ENCODE measurements around the gene KCNJ9. TPM values are rescaled to one million over a fixed set of nuclear protein-coding genes. Genes with fewer than 3 reads are reported as not detected.

The KCNJ9 gene
- total and polyA plus RNA-seq, 10 of the 15 experiments (the other 5 are each of a cell fraction or from before 2014, with no cell fraction given), result 0.12 TPM; not detected in 9

DNA sequence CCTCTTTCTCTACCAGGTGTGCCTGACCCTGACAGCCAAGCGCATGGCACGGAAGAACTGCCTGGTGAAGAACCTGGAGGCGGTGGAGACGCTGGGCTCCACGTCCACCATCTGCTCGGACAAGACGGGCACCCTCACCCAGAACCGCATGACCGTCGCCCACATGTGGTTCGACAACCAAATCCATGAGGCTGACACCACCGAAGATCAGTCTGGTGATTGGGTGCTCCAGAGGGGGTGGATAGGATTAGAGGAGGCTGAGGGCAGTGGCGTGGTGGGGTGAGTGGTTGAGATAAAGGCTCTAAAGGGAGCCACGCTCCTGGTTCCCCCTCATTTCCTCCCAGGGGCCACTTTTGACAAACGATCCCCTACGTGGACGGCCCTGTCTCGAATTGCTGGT is 47.3 kb downstream of the KCNJ9 start:
- intact Hi-C loops (cut with micrococcal nuclease; ENCODE audit: unreplicated experiment) (no loop called here), in situ Hi-C loops (cut with MboI) (no loop called here)
- no peak overlapping the region for H3K27ac ChIP-seq (ENCODE audit: control insufficient read depth, insufficient read depth)
- POLR2A ChIA-PET, result no interaction called here
- SMC1A ChIA-PET (ENCODE audit: uncharacterized antibody, unreplicated experiment), result interaction anchor here (0.7 kb wide), 1 partner anchor 33 kb away, joined by 3 read pairs; no protein-coding TSS in a partner anchor
- CTCF ChIA-PET, result interaction anchor here (1.4 kb wide), 1 partner anchor 163 kb away, joined by 4 read pairs; no protein-coding TSS in a partner anchor
- ATAC-seq (no peak), DNase-seq (ENCODE audit: low read depth, low spot score) (no peak), FAIRE-seq (no peak)
- TF ChIP-seq FOXK2 (IDR thresholded peaks at IDR 0.05) (no peak), SREBF1 (IDR thresholded peaks at IDR 0.05; ENCODE audit: low read length) (no peak), PKNOX1 (IDR thresholded peaks at IDR 0.05) (no peak), POLR2AphosphoS5 (IDR thresholded peaks at IDR 0.05; ENCODE audit: low read length) (no peak), FOS (IDR thresholded peaks at IDR 0.05; ENCODE audit: borderline replicate concordance, extremely low read depth, insufficient read length) (no peak), EZH2 (IDR thresholded peaks at IDR 0.05; ENCODE audit: borderline replicate concordance, control insufficient read depth, low read depth, low read length) (no peak), NRF1 (conservative IDR thresholded peaks at IDR 0.05; ENCODE audit: low read depth, low read length) (no peak), RB1 (IDR thresholded peaks at IDR 0.05; ENCODE audit: borderline replicate concordance) (no peak), ZBTB4 (CRISPR knock-in tag; IDR thresholded peaks at IDR 0.05) (no peak), FOXM1 (IDR thresholded peaks at IDR 0.05; ENCODE audit: low read depth, low read length) (no peak), CREB1 (IDR thresholded peaks at IDR 0.05; ENCODE audit: low read depth) (no peak), STAT1 (conservative IDR thresholded peaks at IDR 0.05) (no peak), RAD51 (IDR thresholded peaks at IDR 0.05) (no peak), EED (IDR thresholded peaks at IDR 0.05; ENCODE audit: low read depth) (no peak), HDAC6 (IDR thresholded peaks at IDR 0.05; ENCODE audit: unreplicated experiment) (no peak)
- TF ChIP-seq, protein P1, sequence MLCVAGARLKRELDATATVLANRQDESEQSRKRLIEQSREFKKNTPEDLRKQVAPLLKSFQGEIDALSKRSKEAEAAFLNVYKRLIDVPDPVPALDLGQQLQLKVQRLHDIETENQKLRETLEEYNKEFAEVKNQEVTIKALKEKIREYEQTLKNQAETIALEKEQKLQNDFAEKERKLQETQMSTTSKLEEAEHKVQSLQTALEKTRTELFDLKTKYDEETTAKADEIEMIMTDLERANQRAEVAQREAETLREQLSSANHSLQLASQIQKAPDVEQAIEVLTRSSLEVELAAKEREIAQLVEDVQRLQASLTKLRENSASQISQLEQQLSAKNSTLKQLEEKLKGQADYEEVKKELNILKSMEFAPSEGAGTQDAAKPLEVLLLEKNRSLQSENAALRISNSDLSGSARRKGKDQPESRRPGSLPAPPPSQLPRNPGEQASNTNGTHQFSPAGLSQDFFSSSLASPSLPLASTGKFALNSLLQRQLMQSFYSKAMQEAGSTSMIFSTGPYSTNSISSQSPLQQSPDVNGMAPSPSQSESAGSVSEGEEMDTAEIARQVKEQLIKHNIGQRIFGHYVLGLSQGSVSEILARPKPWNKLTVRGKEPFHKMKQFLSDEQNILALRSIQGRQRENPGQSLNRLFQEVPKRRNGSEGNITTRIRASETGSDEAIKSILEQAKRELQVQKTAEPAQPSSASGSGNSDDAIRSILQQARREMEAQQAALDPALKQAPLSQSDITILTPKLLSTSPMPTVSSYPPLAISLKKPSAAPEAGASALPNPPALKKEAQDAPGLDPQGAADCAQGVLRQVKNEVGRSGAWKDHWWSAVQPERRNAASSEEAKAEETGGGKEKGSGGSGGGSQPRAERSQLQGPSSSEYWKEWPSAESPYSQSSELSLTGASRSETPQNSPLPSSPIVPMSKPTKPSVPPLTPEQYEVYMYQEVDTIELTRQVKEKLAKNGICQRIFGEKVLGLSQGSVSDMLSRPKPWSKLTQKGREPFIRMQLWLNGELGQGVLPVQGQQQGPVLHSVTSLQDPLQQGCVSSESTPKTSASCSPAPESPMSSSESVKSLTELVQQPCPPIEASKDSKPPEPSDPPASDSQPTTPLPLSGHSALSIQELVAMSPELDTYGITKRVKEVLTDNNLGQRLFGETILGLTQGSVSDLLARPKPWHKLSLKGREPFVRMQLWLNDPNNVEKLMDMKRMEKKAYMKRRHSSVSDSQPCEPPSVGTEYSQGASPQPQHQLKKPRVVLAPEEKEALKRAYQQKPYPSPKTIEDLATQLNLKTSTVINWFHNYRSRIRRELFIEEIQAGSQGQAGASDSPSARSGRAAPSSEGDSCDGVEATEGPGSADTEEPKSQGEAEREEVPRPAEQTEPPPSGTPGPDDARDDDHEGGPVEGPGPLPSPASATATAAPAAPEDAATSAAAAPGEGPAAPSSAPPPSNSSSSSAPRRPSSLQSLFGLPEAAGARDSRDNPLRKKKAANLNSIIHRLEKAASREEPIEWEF (IDR thresholded peaks at IDR 0.05; ENCODE audit: insufficient replicate concordance, low read depth, low read length), result no peak
- 0 out of 4 replicates have a peak, but pooled peaks cover 1 to 2% of the 10 kb centered on the region in 2 experiments for H3K27me3 ChIP-seq (replicated peaks in 1 of 2; ENCODE audit: control insufficient read depth in 2 of 2, insufficient read depth in 2 of 2, low read length in 1 of 2)
- H2AFZ ChIP-seq (ENCODE audit: control insufficient read depth, low read depth, low read length), result no peak overlapping the region
- no peak overlapping the region for H3K4me3 ChIP-seq
- RAD21 ChIA-PET (ENCODE audit: unreplicated experiment), result no interaction called here
- H3K9me3 ChIP-seq (replicated peaks; ENCODE audit: control insufficient read depth, insufficient read depth, low read length), result no peaks in the 10 kb centered on the region
- no peaks in the 10 kb centered on the region for H3K4me1 ChIP-seq (ENCODE audit: control insufficient read depth, insufficient read depth, low read length)
- 58% methylated on average over 18 of the region's 18 CpGs for WGBS (ENCODE audit: insufficient coverage, insufficient replicate concordance, low lambda C conversion rate, missing lambda C conversion rate)
- no peak overlapping the region for H3K9ac ChIP-seq (ENCODE audit: control insufficient read depth, insufficient read depth, low read length)
- no TSS peak for BruUV-seq (replicated peaks)
- no peaks in the 10 kb centered on the region for H3K79me2 ChIP-seq (ENCODE audit: control insufficient read depth, insufficient read depth, low read length)
- no peak overlapping the region for H3K4me2 ChIP-seq (ENCODE audit: control insufficient read depth, insufficient read depth)
- H4K20me1 ChIP-seq (ENCODE audit: control insufficient read depth, insufficient read depth), result no peaks in the 10 kb centered on the region
- no peaks in the 10 kb centered on the region for H3K36me3 ChIP-seq (ENCODE audit: control insufficient read depth in 2 of 2, insufficient read depth in 2 of 2, low read length in 1 of 2)
